Naive thymus-derived CD4-positive, alpha-beta T cell (primary cell): ENCODE data around the gene ATP1A2. TPM values are rescaled to one million over a fixed set of nuclear protein-coding genes. Genes with fewer than 3 reads are reported as not detected.
"Not testable (repeated sequence)": the region's sequence is repeated elsewhere in the genome, so short reads cannot be mapped to it uniquely, and the experiment has no call there.

Experiments used
- ATAC-seq: fragments of 150-1000 bp; cut with Tn5 transposase; 2 replicates; pipeline ENCODE4 v1.10.0; 2021; ENCODE audit warnings: mild to moderate bottlenecking, moderate library complexity
- CTCF ChIA-PET: fragments of 350-600 bp; sonication (Branson Sonifier 250); formaldehyde crosslinking; loops from one replicate; lab custom pipeline; 2021; ENCODE audit warnings: antibody characterized with exemption; lab: Charles Lee
- POLR2A ChIA-PET: fragments of 350-600 bp; sonication (Branson Sonifier 250); formaldehyde crosslinking; loops from one replicate; lab custom pipeline; 2021; ENCODE audit warnings: antibody characterized with exemption, inconsistent platforms; lab: Charles Lee
- DNase-seq, 9 donors: peaks; one replicate each; pipeline versions ENCODE4 v3.0.0 to v3.0.0-alpha.2; 2020 to 2022; ENCODE audit warnings: mixed read lengths in 1 of 9
- H3K27ac ChIP-seq: one replicate; pipeline ENCODE4 v1.7.0; 2013; ENCODE audit warnings: mild to moderate bottlenecking, low read depth, low read length, moderate library complexity
- H3K27me3 ChIP-seq, 2 donors: one replicate each; pipeline ENCODE4 v1.7.0; 2013; ENCODE audit warnings: low read length in 2 of 2, mild to moderate bottlenecking in 2 of 2, moderate library complexity in 2 of 2; ENCODE audit not compliant: control insufficient read depth in 2 of 2, insufficient read depth in 2 of 2
- H3K36me3 ChIP-seq, 3 experiments: 1 replicate in 2 of 3; 2 replicates in 1 of 3; pipeline ENCODE4 v1.7.0; 2013; ENCODE audit warnings: low read length in 3 of 3, mild to moderate bottlenecking in 3 of 3, moderate library complexity in 1 of 3; ENCODE audit not compliant: insufficient read depth in 3 of 3, control insufficient read depth in 2 of 3
- H3K4me1 ChIP-seq, 2 donors: one replicate each; pipeline ENCODE4 v1.7.0; 2013; ENCODE audit warnings: low read length in 2 of 2, mild to moderate bottlenecking in 2 of 2, moderate library complexity in 1 of 2; ENCODE audit not compliant: control insufficient read depth in 2 of 2, insufficient read depth in 2 of 2
- H3K4me3 ChIP-seq: 2 replicates; pipeline ENCODE4 v1.7.0; 2013; ENCODE audit warnings: mild to moderate bottlenecking, low read length
- H3K9me3 ChIP-seq, 3 experiments: 1 replicate in 2 of 3; 2 replicates in 1 of 3; pipeline ENCODE4 v1.7.0; 2013; ENCODE audit warnings: low read length in 3 of 3; ENCODE audit not compliant: control insufficient read depth in 2 of 3
- H3K27ac Mint-ChIP-seq, 9 donors: one replicate each; pipeline ENCODE4 v1.8.0; 2020 to 2022; ENCODE audit warnings: mixed read lengths in 9 of 9, mild to moderate bottlenecking in 8 of 9, moderate library complexity in 5 of 9, inconsistent platforms in 2 of 9
- H3K27me3 Mint-ChIP-seq, 5 donors: one replicate each; pipeline ENCODE4 v1.8.0; 2021 to 2022; ENCODE audit warnings: mixed read lengths in 5 of 5, mild to moderate bottlenecking in 1 of 5
- H3K36me3 Mint-ChIP-seq, 5 donors: one replicate each; pipeline ENCODE4 v1.8.0; 2020 to 2022; ENCODE audit warnings: mixed read lengths in 5 of 5, mild to moderate bottlenecking in 3 of 5, inconsistent platforms in 1 of 5
- H3K4me1 Mint-ChIP-seq, 7 donors: one replicate each; pipeline ENCODE4 v1.8.0; 2020 to 2022; ENCODE audit warnings: mixed read lengths in 7 of 7, mild to moderate bottlenecking in 3 of 7, inconsistent platforms in 1 of 7
- H3K4me3 Mint-ChIP-seq, 10 donors: one replicate each; pipeline ENCODE4 v1.8.0; 2020 to 2022; ENCODE audit warnings: mild to moderate bottlenecking in 10 of 10, mixed read lengths in 10 of 10, moderate library complexity in 6 of 10, inconsistent platforms in 2 of 10
- H3K9me3 Mint-ChIP-seq, 11 donors: one replicate each; pipeline ENCODE4 v1.8.0; 2020 to 2022; ENCODE audit warnings: mixed read lengths in 11 of 11, mild to moderate bottlenecking in 4 of 11, inconsistent platforms in 1 of 11, moderate library complexity in 1 of 11
- intact Hi-C, 2 donors: fragments of 100-400 bp; cut with micrococcal nuclease; formaldehyde crosslinking; loops; one replicate each; pipeline ENCODE4 v1.15.1; 2023
- polyA plus RNA-seq, 2 donors: library from polyadenylated mRNA; unstranded; fragments of 300-500 nt; fragmentation: Illumina TruSeq; gene quantifications; one replicate each; pipeline ENCODE4 v1.2.3, GENCODE V29; 2021
- total RNA-seq, 6 experiments: library from RNA in 5 of 6; stranded (reverse) in 5 of 6; gene quantifications; 1 replicate in 5 of 6; 2 replicates in 1 of 6; pipeline ENCODE4 v1.2.3 and lab custom pipeline; 2021 to 2026

The ATP1A2 gene
- total and polyA plus RNA-seq, 7 experiments from 2014 or later: not detected

DNA sequence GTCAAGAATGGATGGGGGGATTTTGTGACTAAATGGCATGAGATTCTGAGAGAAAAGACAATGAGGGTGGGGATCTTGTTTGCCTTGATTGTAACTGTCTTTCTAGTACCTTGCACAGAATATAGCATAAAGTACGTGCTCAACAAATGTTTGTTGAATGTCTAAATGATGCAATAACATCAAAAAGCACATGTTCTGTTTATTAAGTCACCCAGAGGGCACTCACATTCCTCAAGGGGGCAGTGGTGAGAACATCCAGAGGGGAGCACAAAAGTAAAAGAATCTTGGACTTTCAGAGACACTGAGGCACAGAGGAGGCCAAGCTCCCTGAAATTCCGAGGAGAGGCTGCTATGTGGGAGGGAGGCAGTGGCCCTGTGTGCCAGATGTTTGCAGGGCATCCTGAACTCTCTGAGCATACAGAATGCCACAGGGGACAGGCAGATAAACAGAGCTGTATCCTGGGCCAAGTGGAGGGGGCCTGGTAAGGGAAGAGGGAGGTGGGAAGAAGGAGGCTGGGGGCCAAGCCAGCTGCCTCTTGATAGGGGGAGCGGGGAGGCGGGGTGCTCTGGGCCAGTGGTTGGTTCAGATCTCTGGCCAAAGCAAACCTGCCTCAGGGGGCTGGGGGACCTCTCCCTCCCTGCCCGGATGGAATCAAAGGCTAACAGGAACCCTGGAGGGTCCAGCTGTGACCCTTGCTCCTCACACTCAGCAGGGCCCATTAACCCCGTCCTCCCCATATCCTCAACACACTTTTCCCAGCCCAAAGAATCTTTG lies 6.5 kb upstream of the ATP1A2 start:
- peaks cover 0 to 17% (median 6%) of the 10 kb centered on the region in 5 donors for H3K27me3 Mint-ChIP-seq
- Histone ChIP-seq H3K27me3 (no peaks in the 10 kb centered on the region), H3K9me3 (no peaks in the 10 kb centered on the region), H3K27ac (no peak overlapping the region), H3K4me1 (no peaks in the 10 kb centered on the region), H3K36me3 (no peaks in the 10 kb centered on the region), H3K4me3 (no peak overlapping the region)
- no peaks in the 10 kb centered on the region for H3K36me3 Mint-ChIP-seq
- ChIA-PET CTCF (interaction anchor here (0.7 to 1.5 kb wide), 5 partner anchors 22 to 183 kb away, joined by 3 to 4 read pairs (median 3); no protein-coding TSS in a partner anchor), POLR2A (no interaction called here)
- no peak overlapping the region for H3K27ac Mint-ChIP-seq
- ATAC-seq: peak; percentile 64
- peaks cover 0 to 14% (median 0%) of the 10 kb centered on the region in 7 donors for H3K4me1 Mint-ChIP-seq
- intact Hi-C loops: loop anchor here in 1 of 2 donors (2.0 to 10.0 kb wide), 2 partner anchors 268 to 496 kb away; no protein-coding TSS in a partner anchor
- DNase-seq: peak in 6 of 9 donors; percentile 30 to 43 (median 38)
- no peak overlapping the region for H3K4me3 Mint-ChIP-seq
- peaks cover 0 to 2% (median 0%) of the 10 kb centered on the region in 11 donors for H3K9me3 Mint-ChIP-seq

DNA sequence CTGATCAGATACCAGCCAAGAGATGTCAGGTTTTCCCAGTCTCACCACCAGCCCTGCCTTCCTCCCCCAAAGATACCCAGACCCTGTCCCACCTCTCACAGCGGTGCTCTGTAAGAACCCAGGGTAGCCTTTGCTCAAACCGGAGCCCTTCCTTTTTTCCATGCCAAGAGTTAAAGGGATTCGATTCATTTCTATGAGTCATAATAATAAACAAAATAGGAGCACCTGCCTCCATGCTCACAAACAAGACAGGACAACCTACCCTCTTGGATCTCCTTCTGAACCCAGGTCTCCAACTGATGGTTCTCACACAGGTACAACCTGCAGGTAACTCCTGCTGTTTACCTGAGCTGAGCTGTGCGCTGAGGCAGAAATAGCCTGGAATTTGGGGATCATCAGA lies 5.9 kb upstream of the ATP1A2 start:
- Mint-ChIP-seq H3K36me3 (no peaks in the 10 kb centered on the region), H3K27me3 (peaks cover 0 to 17% (median 6%) of the 10 kb centered on the region in 5 donors), H3K4me1 (peaks cover 0 to 12% (median 0%) of the 10 kb centered on the region in 7 donors), H3K9me3 (peaks cover 0 to 2% (median 0%) of the 10 kb centered on the region in 11 donors), H3K4me3 (no peak overlapping the region), H3K27ac (no peak overlapping the region)
- intact Hi-C loops: loop anchor here in 1 of 2 donors (2.0 to 10.0 kb wide), 2 partner anchors 267 to 495 kb away; no protein-coding TSS in a partner anchor
- no peak overlapping the region for H3K27ac ChIP-seq
- H3K4me1 ChIP-seq: no peaks in the 10 kb centered on the region
- H3K27me3 ChIP-seq: no peaks in the 10 kb centered on the region
- POLR2A ChIA-PET: no interaction called here
- ATAC-seq (no peak), DNase-seq (no peak)
- H3K36me3 ChIP-seq: no peaks in the 10 kb centered on the region
- H3K9me3 ChIP-seq: no peaks in the 10 kb centered on the region
- CTCF ChIA-PET: interaction anchor here (0.9 to 1.1 kb wide), 2 partner anchors 24 to 106 kb away, joined by 3 read pairs; no protein-coding TSS in a partner anchor
- no peak overlapping the region for H3K4me3 ChIP-seq

DNA sequence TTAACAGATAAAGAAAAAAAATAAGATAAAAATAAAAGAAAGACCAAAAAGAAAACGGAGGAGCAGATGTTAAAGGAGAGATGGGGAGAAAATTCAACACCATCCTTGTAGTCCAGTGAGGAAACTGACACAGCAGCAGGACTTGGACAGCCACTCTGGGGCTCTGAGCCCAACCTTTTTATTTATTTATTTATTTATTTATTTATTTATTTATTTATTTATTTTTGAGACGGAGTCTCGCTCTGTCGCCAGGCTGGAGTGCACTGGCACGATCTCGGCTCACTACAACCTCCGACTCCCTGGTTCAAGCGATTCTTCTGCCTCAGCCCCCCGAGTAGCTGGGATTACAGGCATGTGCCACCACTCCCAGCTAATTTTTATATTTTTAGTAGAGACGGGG lies 4.1 kb upstream of the ATP1A2 start:
- H3K9me3 ChIP-seq, H3K9me3 Mint-ChIP-seq, H3K27ac Mint-ChIP-seq, H3K27ac ChIP-seq, H3K36me3 ChIP-seq, H3K36me3 Mint-ChIP-seq, POLR2A ChIA-PET, H3K4me1 Mint-ChIP-seq, H3K27me3 ChIP-seq, DNase-seq, H3K4me3 ChIP-seq, intact Hi-C loops, H3K4me3 Mint-ChIP-seq, ATAC-seq, CTCF ChIA-PET, H3K4me1 ChIP-seq: not testable (repeated sequence)
- H3K27me3 Mint-ChIP-seq: peaks cover 0 to 20% (median 6%) of the 10 kb centered on the region in 5 donors

DNA sequence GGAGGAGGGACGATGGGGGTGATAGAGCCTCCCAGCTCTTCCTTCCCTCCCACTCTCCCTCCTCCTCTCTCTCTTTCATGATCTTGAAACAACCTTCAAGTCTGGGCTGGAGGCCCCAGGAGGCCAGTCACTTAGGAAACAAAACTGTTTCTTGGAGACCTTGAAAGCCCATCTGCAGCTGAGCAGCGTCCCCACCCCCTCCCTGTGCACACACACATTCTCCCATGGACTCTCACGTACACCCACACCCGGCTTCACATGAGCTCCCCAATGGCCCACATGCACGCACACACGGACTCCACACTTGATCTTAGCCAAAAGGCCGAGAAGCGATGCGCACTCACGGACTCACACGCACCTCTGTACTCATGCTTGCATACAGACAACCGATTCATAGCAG lies 3.2 kb upstream of the ATP1A2 start:
- Mint-ChIP-seq H3K4me1 (peaks cover 0 to 7% (median 0%) of the 10 kb centered on the region in 7 donors), H3K4me3 (no peak overlapping the region), H3K27ac (no peak overlapping the region), H3K36me3 (no peaks in the 10 kb centered on the region), H3K9me3 (no peaks in the 10 kb centered on the region), H3K27me3 (peaks cover 2 to 25% (median 13%) of the 10 kb centered on the region in 5 donors)
- ChIA-PET POLR2A (no interaction called here), CTCF (no interaction called here)
- ATAC-seq: no peak
- no peaks in the 10 kb centered on the region for H3K4me1 ChIP-seq
- no peak for DNase-seq
- no peaks in the 10 kb centered on the region for H3K36me3 ChIP-seq
- H3K27ac ChIP-seq: no peak overlapping the region
- H3K27me3 ChIP-seq: no peaks in the 10 kb centered on the region
- no peaks in the 10 kb centered on the region for H3K9me3 ChIP-seq
- intact Hi-C loops: no loop called here
- H3K4me3 ChIP-seq: no peak overlapping the region

DNA sequence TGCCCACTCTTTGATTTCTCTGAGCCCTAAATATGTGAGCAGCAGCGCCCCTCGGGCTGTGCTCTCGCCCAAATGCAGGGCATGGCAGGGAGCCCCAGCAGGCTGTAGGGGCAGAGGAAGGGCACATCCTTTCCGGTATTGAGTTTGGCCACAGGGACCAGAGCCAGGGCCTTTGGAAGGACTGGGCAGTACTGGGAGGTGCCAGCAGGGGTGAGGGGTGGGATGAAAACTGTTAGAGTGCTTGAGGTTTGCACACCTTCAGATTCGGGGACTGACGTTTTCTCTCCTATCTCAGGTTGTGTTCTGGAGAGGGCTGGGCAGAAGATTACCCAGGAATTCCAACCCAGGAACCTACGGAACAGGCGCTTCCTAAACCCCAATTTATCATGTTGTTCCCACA lies 2.2 kb upstream of the ATP1A2 start:
- no peak overlapping the region for H3K27ac ChIP-seq
- Mint-ChIP-seq H3K27me3 (peaks cover 5 to 29% (median 18%) of the 10 kb centered on the region in 5 donors), H3K27ac (no peak overlapping the region), H3K36me3 (peaks cover 0 to 3% (median 0%) of the 10 kb centered on the region in 5 donors), H3K4me1 (peaks cover 0 to 7% (median 0%) of the 10 kb centered on the region in 7 donors), H3K9me3 (no peaks in the 10 kb centered on the region), H3K4me3 (no peak overlapping the region)
- no peak for ATAC-seq
- no peak for DNase-seq
- H3K4me1 ChIP-seq: no peaks in the 10 kb centered on the region
- ChIA-PET POLR2A (no interaction called here), CTCF (no interaction called here)
- intact Hi-C loops: no loop called here
- no peaks in the 10 kb centered on the region for H3K27me3 ChIP-seq
- H3K36me3 ChIP-seq: no peaks in the 10 kb centered on the region
- H3K4me3 ChIP-seq: no peak overlapping the region
- no peaks in the 10 kb centered on the region for H3K9me3 ChIP-seq

DNA sequence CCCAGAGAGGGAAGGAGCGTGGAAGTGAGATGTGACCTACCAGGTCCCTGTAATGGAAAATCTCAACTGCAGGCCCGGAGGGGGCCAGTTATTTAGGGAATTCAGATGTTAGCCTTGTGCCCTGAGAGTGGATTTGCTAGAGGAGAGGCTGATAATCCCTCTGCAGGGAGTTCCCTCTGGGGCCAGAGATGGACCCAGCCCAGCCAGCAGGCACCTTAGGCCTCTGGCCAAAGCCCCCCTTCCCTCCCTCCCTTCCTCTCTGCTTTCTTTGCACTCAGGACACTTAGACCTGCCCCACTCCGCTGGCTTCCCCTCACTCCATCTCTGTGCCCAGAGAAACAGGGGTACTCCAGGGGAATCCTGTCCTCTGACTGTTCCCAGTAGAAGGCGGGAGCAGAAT lies 1.5 kb upstream of the ATP1A2 start:
- CTCF ChIA-PET: no interaction called here
- no peak overlapping the region for H3K27ac Mint-ChIP-seq
- POLR2A ChIA-PET: no interaction called here
- H3K27ac ChIP-seq: no peak overlapping the region
- no peaks in the 10 kb centered on the region for H3K36me3 ChIP-seq
- H3K27me3 Mint-ChIP-seq: peaks cover 5 to 29% (median 14%) of the 10 kb centered on the region in 5 donors
- ATAC-seq: no peak
- DNase-seq: no peak
- H3K4me3 Mint-ChIP-seq: no peak overlapping the region
- peaks cover 0 to 2% (median 0%) of the 10 kb centered on the region in 7 donors for H3K4me1 Mint-ChIP-seq
- H3K4me3 ChIP-seq: no peak overlapping the region
- no peaks in the 10 kb centered on the region for H3K9me3 ChIP-seq
- H3K36me3 Mint-ChIP-seq: peaks cover 0 to 4% (median 0%) of the 10 kb centered on the region in 5 donors
- H3K9me3 Mint-ChIP-seq: no peaks in the 10 kb centered on the region
- H3K4me1 ChIP-seq: no peaks in the 10 kb centered on the region
- no peaks in the 10 kb centered on the region for H3K27me3 ChIP-seq
- intact Hi-C loops: no loop called here
